B cell (primary cell): ENCODE data around the gene ATP13A5. TPM values are rescaled to one million over a fixed set of nuclear protein-coding genes. Genes with fewer than 3 reads are reported as not detected.

ENCODE experiments used
- ATAC-seq: fragments of 200-7000 bp; cut with Tn5 transposase; one replicate; pipeline ENCODE4 v1.10.0; 2021; ENCODE audit warnings: low read depth, mild to moderate bottlenecking, moderate number of reproducible peaks, moderate library complexity
- CTCF ChIA-PET: fragments of 350-600 bp; sonication (Branson Sonifier 250); formaldehyde crosslinking; loops from one replicate; lab custom pipeline; 2021; ENCODE audit warnings: antibody characterized with exemption, inconsistent platforms; lab: Charles Lee
- POLR2A ChIA-PET: fragments of 350-600 bp; sonication (Branson Sonifier 250); formaldehyde crosslinking; loops from one replicate; lab custom pipeline; 2021; ENCODE audit warnings: antibody characterized with exemption; lab: Charles Lee
- DNase-seq: peaks from one replicate; pipeline ENCODE4 v3.0.0; 2013
- H2AFZ ChIP-seq: 2 replicates; pipeline ENCODE4 v1.6.1; 2012; ENCODE audit warnings: mild to moderate bottlenecking, low read depth, low read length; ENCODE audit not compliant: insufficient read depth, poor library complexity, severe bottlenecking
- H3K27ac ChIP-seq, 2 donors: 1 replicate in 1 of 2; 2 replicates in 1 of 2; pipeline ENCODE4 v1.5.1; 2012 to 2013; ENCODE audit warnings: low read length in 2 of 2, mild to moderate bottlenecking in 2 of 2, moderate library complexity in 1 of 2
- H3K27me3 ChIP-seq, 4 experiments: fragments of 200-600 bp in 1 of 4; sonication (generic) in 1 of 4; replicated peaks in 1 of 4; 1 replicate in 2 of 4; 2 replicates in 2 of 4; pipeline versions ENCODE4 v1.6.1 to v1.7.0; 2013 to 2016; ENCODE audit warnings: low read length in 3 of 4, mild to moderate bottlenecking in 2 of 4, mixed read lengths in 1 of 4, moderate library complexity in 1 of 4; ENCODE audit not compliant: insufficient read depth in 4 of 4, control insufficient read depth in 3 of 4; ENCODE audit errors: control extremely low read depth in 1 of 4
- H3K36me3 ChIP-seq, 2 experiments: replicated peaks in 1 of 2; 1 replicate in 1 of 2; 2 replicates in 1 of 2; pipeline versions ENCODE4 v1.6.1 to v1.7.1; 2013; ENCODE audit warnings: low read length in 1 of 2; ENCODE audit not compliant: insufficient read depth in 2 of 2, control insufficient read depth in 1 of 2; ENCODE audit errors: control extremely low read depth in 1 of 2, extremely low read depth in 1 of 2
- H3K4me1 ChIP-seq, 2 donors: fragments of 200-600 bp in 1 of 2; sonication (generic) in 1 of 2; 1 replicate in 1 of 2; 2 replicates in 1 of 2; pipeline versions ENCODE4 v1.5.1 to v1.6.1; 2013 to 2017; ENCODE audit warnings: low read length in 2 of 2; ENCODE audit not compliant: control insufficient read depth in 2 of 2, insufficient read depth in 2 of 2
- H3K4me2 ChIP-seq: replicated peaks from 2 replicates; pipeline ENCODE3; 2012; ENCODE audit warnings: mild to moderate bottlenecking, low read depth, low read length; ENCODE audit not compliant: poor library complexity, severe bottlenecking
- H3K4me3 ChIP-seq, 5 experiments: fragments of 200-600 bp in 1 of 5; sonication (generic) in 1 of 5; 1 replicate in 3 of 5; 2 replicates in 2 of 5; pipeline versions ENCODE4 v1.5.1 to v1.7.0; 2011 to 2016; ENCODE audit warnings: low read length in 4 of 5, mild to moderate bottlenecking in 4 of 5, low read depth in 2 of 5, control low read depth in 1 of 5, moderate library complexity in 1 of 5; ENCODE audit not compliant: insufficient read depth in 1 of 5; ENCODE audit errors: control extremely low read depth in 1 of 5, extremely low read depth in 1 of 5
- H3K79me2 ChIP-seq: fragments of 200-600 bp; sonication (generic); one replicate; pipeline ENCODE4 v1.6.0; 2016; ENCODE audit warnings: low read length; ENCODE audit not compliant: control insufficient read depth, insufficient read depth
- H3K9ac ChIP-seq: fragments of 200-600 bp; sonication (generic); 2 replicates; pipeline ENCODE4 v1.6.1; 2017; ENCODE audit warnings: mild to moderate bottlenecking, low read length, moderate library complexity
- H3K9me3 ChIP-seq, 3 donors: one replicate each; pipeline versions ENCODE4 v1.6.1 to v1.7.1; 2013; ENCODE audit warnings: low read length in 2 of 3; ENCODE audit not compliant: control insufficient read depth in 2 of 3, insufficient read depth in 1 of 3; ENCODE audit errors: control extremely low read depth in 1 of 3
- H4K20me1 ChIP-seq: 2 replicates; pipeline ENCODE4 v1.6.0; 2012; ENCODE audit warnings: mild to moderate bottlenecking, low read length; ENCODE audit not compliant: insufficient read depth, control insufficient read depth, poor library complexity, severe bottlenecking
- H3K27ac Mint-ChIP-seq: one replicate; pipeline ENCODE4 v1.8.0; 2021; ENCODE audit warnings: mixed read lengths
- H3K27me3 Mint-ChIP-seq: one replicate; pipeline ENCODE4 v1.8.0; 2021; ENCODE audit warnings: mixed read lengths
- H3K4me1 Mint-ChIP-seq: one replicate; pipeline ENCODE4 v1.8.0; 2021; ENCODE audit warnings: mixed read lengths
- H3K4me3 Mint-ChIP-seq: one replicate; pipeline ENCODE4 v1.8.0; 2021; ENCODE audit warnings: mixed read lengths
- H3K9me3 Mint-ChIP-seq: one replicate; pipeline ENCODE4 v1.8.0; 2022; ENCODE audit warnings: mixed read lengths; ENCODE audit not compliant: insufficient read depth
- CTCF ChIP-seq: fragments of 200-600 bp; IDR thresholded peaks from one replicate; pipeline ENCODE4 v1.8.0; 2022; ENCODE audit warnings: antibody characterized with exemption, mild to moderate bottlenecking
- EZH2 ChIP-seq: IDR thresholded peaks from 2 replicates; pipeline ENCODE4 v1.6.1; 2012; ENCODE audit warnings: borderline replicate concordance, low read depth, mild to moderate bottlenecking, moderate library complexity, low read length; ENCODE audit not compliant: insufficient read depth, poor library complexity, severe bottlenecking
- WGBS: methylation state at CpG from one replicate; pipeline ENCODE4 v1.1.5; 2013; ENCODE audit warnings: missing lambda C conversion rate; ENCODE audit not compliant: insufficient coverage; 5-methylcytosine and 5-hydroxymethylcytosine counted together
- intact Hi-C: fragments of 100-400 bp; cut with micrococcal nuclease; formaldehyde crosslinking; loops from one replicate; pipeline ENCODE4 v1.10.0; 2022
- polyA plus RNA-seq: library from polyadenylated mRNA; depleted of rRNA; stranded (reverse); fragments of >200 nt; gene quantifications from 2 replicates; pipeline ENCODE4 v1.2.3, GENCODE V29; 2012
- total RNA-seq, 2 donors: library from RNA; stranded (reverse); fragments of 120-200 nt in 1 of 2; gene quantifications; 1 replicate in 1 of 2; 2 replicates in 1 of 2; pipeline versions ENCODE4 v1.2.3 to v1.2.4, GENCODE V29; 2013 to 2022

Gene ATP13A5
- total and polyA plus RNA-seq, 2 donors (not counting 1 experiment from before 2014, with no cell fraction given), result 0.12 TPM; not detected in 1

- Mint-ChIP-seq H3K27me3 (peaks cover 6% of the 10 kb centered on the region), H3K4me3 (no peak overlapping the region), H3K27ac (no peak overlapping the region), H3K4me1 (no peaks in the 10 kb centered on the region), H3K9me3 (no peaks in the 10 kb centered on the region)
- no peak overlapping the region for H3K27ac ChIP-seq
- no peak for ATAC-seq
- H3K4me3 ChIP-seq, result no peak overlapping the region
- H2AFZ ChIP-seq, result no peak overlapping the region
- CTCF ChIA-PET, result no interaction called here
- no peaks in the 10 kb centered on the region for H4K20me1 ChIP-seq
- no peak for TF ChIP-seq EZH2
- no peak for TF ChIP-seq CTCF
- POLR2A ChIA-PET, result no interaction called here
- no peaks in the 10 kb centered on the region for H3K9me3 ChIP-seq
- DNase-seq, result no peak
- intact Hi-C loops, result no loop called here
- no peaks in the 10 kb centered on the region for H3K27me3 ChIP-seq
- WGBS, result 100% methylated on average over 1 of the region's 1 CpG
- no peaks in the 10 kb centered on the region for H3K36me3 ChIP-seq
- H3K79me2 ChIP-seq, result no peaks in the 10 kb centered on the region
- no peaks in the 10 kb centered on the region for H3K4me1 ChIP-seq
- no peak overlapping the region for H3K4me2 ChIP-seq
- no peak overlapping the region for H3K9ac ChIP-seq
These were observed 116.6 kb downstream of the ATP13A5 start for GRCh38 chr3:193261970-193262369.

GRCh38 chr3:193253986-193254660, 124.4 kb downstream of the ATP13A5 start:
- peaks cover 0 to 10% (median 4%) of the 10 kb centered on the region in 3 donors for H3K9me3 ChIP-seq
- ChIA-PET POLR2A (no interaction called here), CTCF (interaction anchor here (0.6 kb wide), 1 partner anchor 28 kb away, joined by 3 read pairs; no protein-coding TSS in a partner anchor)
- Mint-ChIP-seq H3K4me1 (no peaks in the 10 kb centered on the region), H3K4me3 (no peak overlapping the region), H3K27me3 (peaks cover 26% of the 10 kb centered on the region), H3K9me3 (peaks cover 11% of the 10 kb centered on the region), H3K27ac (no peak overlapping the region)
- no peak overlapping the region for H3K9ac ChIP-seq
- H3K27ac ChIP-seq, result no peak overlapping the region
- no peaks in the 10 kb centered on the region for H3K79me2 ChIP-seq
- intact Hi-C loops, result no loop called here
- no peak overlapping the region for H3K4me2 ChIP-seq
- TF ChIP-seq CTCF, result no peak
- no peak for TF ChIP-seq EZH2
- no peak overlapping the region for H2AFZ ChIP-seq
- no peak for DNase-seq
- H3K36me3 ChIP-seq, result no peaks in the 10 kb centered on the region
- no CpG with 5 or more reads among the region's 3 CpGs for WGBS
- H3K27me3 ChIP-seq, result peaks cover 0 to 8% (median 0%) of the 10 kb centered on the region in 4 experiments
- no peaks in the 10 kb centered on the region for H3K4me1 ChIP-seq
- no peak for ATAC-seq
- H3K4me3 ChIP-seq, result no peak overlapping the region
- H4K20me1 ChIP-seq, result no peaks in the 10 kb centered on the region
